Activated naive CD8-positive, alpha-beta T cell treated with anti-CD3 and anti-CD28 coated beads, Interleukin-2, amount 50 U/mL, for 24 hours (primary cell): ENCODE data around the gene YBX2.
"Not testable (repeated sequence)": the region's sequence is repeated elsewhere in the genome, so short reads cannot be mapped to it uniquely, and the experiment has no call there.

Source experiments
- ATAC-seq: fragments of 150-1000 bp; cut with Tn5 transposase; one replicate; pipeline ENCODE4 v1.10.0; 2021
- DNase-seq: peaks from one replicate; pipeline ENCODE4 v3.0.0; 2021
- H3K27ac Mint-ChIP-seq: one replicate; pipeline ENCODE4 v1.8.0; 2021; ENCODE audit warnings: mild to moderate bottlenecking, mixed read lengths
- H3K27me3 Mint-ChIP-seq: one replicate; pipeline ENCODE4 v1.8.0; 2021; ENCODE audit warnings: mixed read lengths
- H3K36me3 Mint-ChIP-seq: one replicate; pipeline ENCODE4 v1.8.0; 2021; ENCODE audit warnings: low read depth, mixed read lengths
- H3K4me1 Mint-ChIP-seq: one replicate; pipeline ENCODE4 v1.8.0; 2021; ENCODE audit warnings: mixed read lengths
- H3K4me3 Mint-ChIP-seq: one replicate; pipeline ENCODE4 v1.8.0; 2021; ENCODE audit warnings: mild to moderate bottlenecking, moderate library complexity, mixed read lengths
- H3K9me3 Mint-ChIP-seq: one replicate; pipeline ENCODE4 v1.8.0; 2021; ENCODE audit warnings: mixed read lengths

YBX2 gene

GRCh38 chr17:7294614-7295153 is at the start of gene YBX2:
Gene YBX2 (minus strand): TSS chr17:7294639. CDS start chr17:7294500, 139 bp downstream.
- ATAC-seq: peak; percentile 77
- DNase-seq: peak; percentile 79
- H3K4me3 Mint-ChIP-seq: peak within 1 kb of the TSS; percentile 55
- no peaks in the 10 kb centered on the region for H3K9me3 Mint-ChIP-seq
- no peaks in the 10 kb centered on the region for H3K36me3 Mint-ChIP-seq
- H3K27me3 Mint-ChIP-seq: peaks cover 29% of the 10 kb centered on the region
- H3K4me1 Mint-ChIP-seq: peaks cover 23% of the 10 kb centered on the region
- H3K27ac Mint-ChIP-seq: no peak within 1 kb of the TSS

GRCh38 chr17:7343250-7343649 is 48.8 kb upstream of the YBX2 start:
- peaks cover 16% of the 10 kb centered on the region for H3K4me1 Mint-ChIP-seq
- peaks cover 16% of the 10 kb centered on the region for H3K36me3 Mint-ChIP-seq
- no peaks in the 10 kb centered on the region for H3K27me3 Mint-ChIP-seq
- no peaks in the 10 kb centered on the region for H3K9me3 Mint-ChIP-seq
- no peak for DNase-seq
- no peak overlapping the region for H3K27ac Mint-ChIP-seq
- no peak for ATAC-seq
- no peak overlapping the region for H3K4me3 Mint-ChIP-seq

GRCh38 chr17:7341842-7342241 is 47.4 kb upstream of the YBX2 start:
- no peaks in the 10 kb centered on the region for H3K27me3 Mint-ChIP-seq
- ATAC-seq (no peak), DNase-seq (no peak)
- no peaks in the 10 kb centered on the region for H3K9me3 Mint-ChIP-seq
- peaks cover 23% of the 10 kb centered on the region for H3K36me3 Mint-ChIP-seq
- H3K4me1 Mint-ChIP-seq: peaks cover 27% of the 10 kb centered on the region
- no peak overlapping the region for H3K4me3 Mint-ChIP-seq
- no peak overlapping the region for H3K27ac Mint-ChIP-seq

GRCh38 chr17:7340179-7340578 is 45.7 kb upstream of the YBX2 start:
- H3K4me3 Mint-ChIP-seq: no peak overlapping the region
- ATAC-seq (no peak), DNase-seq (no peak)
- H3K27ac Mint-ChIP-seq: peak overlapping the region; percentile 23
- no peaks in the 10 kb centered on the region for H3K27me3 Mint-ChIP-seq
- H3K9me3 Mint-ChIP-seq: no peaks in the 10 kb centered on the region
- H3K4me1 Mint-ChIP-seq: peaks cover 38% of the 10 kb centered on the region
- peaks cover 23% of the 10 kb centered on the region for H3K36me3 Mint-ChIP-seq

GRCh38 chr17:7337600-7337999 is 43.2 kb upstream of the YBX2 start:
- Mint-ChIP-seq H3K36me3 (peaks cover 23% of the 10 kb centered on the region), H3K4me1 (peaks cover 46% of the 10 kb centered on the region), H3K27ac (peak overlapping the region; percentile 89), H3K4me3 (peak overlapping the region; percentile 95)
- not testable (repeated sequence) for H3K9me3 Mint-ChIP-seq, DNase-seq, ATAC-seq, H3K27me3 Mint-ChIP-seq

- Mint-ChIP-seq H3K4me1 (peaks cover 54% of the 10 kb centered on the region), H3K36me3 (peaks cover 22% of the 10 kb centered on the region), H3K4me3 (peak within 1 kb of the TSS; percentile 95), H3K27ac (peak within 1 kb of the TSS; percentile 89), H3K27me3 (no peaks in the 10 kb centered on the region), H3K9me3 (no peaks in the 10 kb centered on the region)
- ATAC-seq: peak; percentile 94
- peak; percentile 91 for DNase-seq
These were observed 42.1 kb upstream of the YBX2 start, which contains the start of gene ACAP1 for GRCh38 chr17:7336240-7337175. Gene ACAP1 (plus strand): TSS chr17:7336529. CDS start chr17:7336735, 206 bp downstream.

GRCh38 chr17:7335765-7336164 is 41.3 kb upstream of the YBX2 start:
- Mint-ChIP-seq H3K36me3 (peaks cover 20% of the 10 kb centered on the region), H3K4me1 (peaks cover 56% of the 10 kb centered on the region), H3K4me3 (peak overlapping the region; percentile 95), H3K27ac (peak overlapping the region; percentile 89)
- DNase-seq, H3K9me3 Mint-ChIP-seq, ATAC-seq, H3K27me3 Mint-ChIP-seq: not testable (repeated sequence)

GRCh38 chr17:7334938-7335538 is 40.6 kb upstream of the YBX2 start:
- ATAC-seq (no peak), DNase-seq (no peak)
- no peaks in the 10 kb centered on the region for H3K9me3 Mint-ChIP-seq
- H3K4me3 Mint-ChIP-seq: peak overlapping the region; percentile 95
- peaks cover 58% of the 10 kb centered on the region for H3K4me1 Mint-ChIP-seq
- peak overlapping the region; percentile 89 for H3K27ac Mint-ChIP-seq
- H3K36me3 Mint-ChIP-seq: peaks cover 16% of the 10 kb centered on the region
- no peaks in the 10 kb centered on the region for H3K27me3 Mint-ChIP-seq

- H3K27me3 Mint-ChIP-seq, DNase-seq, H3K9me3 Mint-ChIP-seq, H3K27ac Mint-ChIP-seq, ATAC-seq: not testable (repeated sequence)
- peak overlapping the region; percentile 41 for H3K4me3 Mint-ChIP-seq
- peaks cover 12% of the 10 kb centered on the region for H3K36me3 Mint-ChIP-seq
- H3K4me1 Mint-ChIP-seq: peaks cover 65% of the 10 kb centered on the region
These were observed 38.2 kb upstream of the YBX2 start for GRCh38 chr17:7332600-7333069.

GRCh38 chr17:7332111-7332510 is 37.7 kb upstream of the YBX2 start:
- ATAC-seq (no peak), DNase-seq (no peak)
- Mint-ChIP-seq H3K4me1 (peaks cover 63% of the 10 kb centered on the region), H3K9me3 (no peaks in the 10 kb centered on the region), H3K27me3 (peaks cover 4% of the 10 kb centered on the region), H3K4me3 (peak overlapping the region; percentile 8), H3K36me3 (peaks cover 7% of the 10 kb centered on the region), H3K27ac (no peak overlapping the region)

- H3K27me3 Mint-ChIP-seq: peaks cover 4% of the 10 kb centered on the region
- ATAC-seq (no peak), DNase-seq (no peak)
- no peak overlapping the region for H3K27ac Mint-ChIP-seq
- H3K4me3 Mint-ChIP-seq: peak overlapping the region; percentile 97
- H3K36me3 Mint-ChIP-seq: peaks cover 5% of the 10 kb centered on the region
- H3K4me1 Mint-ChIP-seq: peaks cover 56% of the 10 kb centered on the region
- H3K9me3 Mint-ChIP-seq: no peaks in the 10 kb centered on the region
These were observed 36.2 kb upstream of the YBX2 start for GRCh38 chr17:7330638-7331015.

- H3K27me3 Mint-ChIP-seq: peaks cover 4% of the 10 kb centered on the region
- peak overlapping the region; percentile 97 for H3K4me3 Mint-ChIP-seq
- peaks cover 51% of the 10 kb centered on the region for H3K4me1 Mint-ChIP-seq
- peaks cover 5% of the 10 kb centered on the region for H3K36me3 Mint-ChIP-seq
- DNase-seq (peak; percentile 85), ATAC-seq (peak; percentile 74)
- peak overlapping the region; percentile 97 for H3K27ac Mint-ChIP-seq
- no peaks in the 10 kb centered on the region for H3K9me3 Mint-ChIP-seq
These were observed 35.7 kb upstream of the YBX2 start for GRCh38 chr17:7329997-7330637.

GRCh38 chr17:7329374-7329996 is 35.0 kb upstream of the YBX2 start:
- Mint-ChIP-seq H3K9me3 (no peaks in the 10 kb centered on the region), H3K36me3 (peaks cover 7% of the 10 kb centered on the region), H3K27ac (peak overlapping the region; percentile 97), H3K4me1 (peaks cover 49% of the 10 kb centered on the region), H3K4me3 (peak overlapping the region; percentile 97), H3K27me3 (peaks cover 4% of the 10 kb centered on the region)
- DNase-seq (peak; percentile 95), ATAC-seq (peak; percentile 70)
